Fibroblast of skin of left biceps (primary cell): ENCODE results near the gene LCE1E.

ENCODE experiments used
- DNase-seq, 2 experiments: peaks; one replicate each; pipeline ENCODE4 v3.0.0-alpha.2; 2013; ENCODE audit warnings: low read depth in 2 of 2

Gene LCE1E

GRCh38 chr1:152777510-152778137 lies 8.4 kb upstream of the LCE1E start:
- DNase-seq: no peak

GRCh38 chr1:152783095-152783494 lies 3.0 kb upstream of the LCE1E start:
- no peak for DNase-seq

- no peak for DNase-seq
Measured at GRCh38 chr1:152795686-152796085, 9.6 kb downstream of the LCE1E start.

- DNase-seq: no peak
Measured at GRCh38 chr1:152796421-152796820, 10.4 kb downstream of the LCE1E start, which contains the start of gene LCE1D. LCE1D (plus strand) TSS chr1:152796721; CDS start chr1:152797795, 1,074 bp downstream.

GRCh38 chr1:152801333-152801732 lies 15.3 kb downstream of the LCE1E start:
- DNase-seq: no peak

- DNase-seq: no peak
Measured at GRCh38 chr1:152806576-152806975, 20.5 kb downstream of the LCE1E start, which contains the start of gene LCE1C. LCE1C (minus strand) TSS chr1:152806651; CDS start chr1:152805478, 1,173 bp downstream.

GRCh38 chr1:152811050-152811449 lies 25.0 kb downstream of the LCE1E start:
- DNase-seq: no peak

GRCh38 chr1:152811671-152812070 lies 25.6 kb downstream of the LCE1E start, which contains the start of gene LCE1B:
LCE1B (plus strand) TSS chr1:152811971; CDS start chr1:152812447, 476 bp downstream.
- DNase-seq: no peak

- no peak for DNase-seq
Measured at GRCh38 chr1:152817309-152817708, 31.3 kb downstream of the LCE1E start.

GRCh38 chr1:152823294-152823693 lies 37.2 kb downstream of the LCE1E start:
- no peak for DNase-seq

GRCh38 chr1:152824964-152825363 lies 38.9 kb downstream of the LCE1E start:
- DNase-seq: no peak

GRCh38 chr1:152827173-152827572 lies 41.1 kb downstream of the LCE1E start, which contains the start of gene LCE1A:
LCE1A (plus strand) TSS chr1:152827473; CDS start chr1:152827473, 0 bp downstream.
- DNase-seq: no peak

- DNase-seq: no peak
Measured at GRCh38 chr1:152836870-152837269, 50.8 kb downstream of the LCE1E start.
